HepG2 (cell line): ENCODE measurements around the gene SLC16A2.

Experiments used
- FOXK2 ChIP-seq: fragments of 450-650 bp; IDR thresholded peaks from 2 replicates; pipeline ENCODE4 v1.6.1; 2016
- MED8 ChIP-seq: sonication (generic); formaldehyde crosslinking; IDR thresholded peaks from 2 replicates; pipeline ENCODE4 v1.8.1; 2023; ENCODE audit warnings: mild to moderate bottlenecking, missing genetic modification reagents; ENCODE audit not compliant: insufficient replicate concordance
- PCBP2 ChIP-seq: fragments of 200-400 bp; formaldehyde crosslinking; optimal IDR thresholded peaks from 2 replicates; pipeline ENCODE3; 2018; ENCODE audit warnings: low read length, low read depth; ENCODE audit not compliant: poor library complexity, severe bottlenecking
- RAD51 ChIP-seq: fragments of 450-650 bp; IDR thresholded peaks from 2 replicates; pipeline ENCODE4 v1.6.1; 2016; ENCODE audit warnings: borderline replicate concordance
- RFX5 ChIP-seq: IDR thresholded peaks from 2 replicates; pipeline ENCODE4 v1.6.1; 2011; ENCODE audit warnings: low read depth, low read length, improper control_type of control experiment

DNA sequence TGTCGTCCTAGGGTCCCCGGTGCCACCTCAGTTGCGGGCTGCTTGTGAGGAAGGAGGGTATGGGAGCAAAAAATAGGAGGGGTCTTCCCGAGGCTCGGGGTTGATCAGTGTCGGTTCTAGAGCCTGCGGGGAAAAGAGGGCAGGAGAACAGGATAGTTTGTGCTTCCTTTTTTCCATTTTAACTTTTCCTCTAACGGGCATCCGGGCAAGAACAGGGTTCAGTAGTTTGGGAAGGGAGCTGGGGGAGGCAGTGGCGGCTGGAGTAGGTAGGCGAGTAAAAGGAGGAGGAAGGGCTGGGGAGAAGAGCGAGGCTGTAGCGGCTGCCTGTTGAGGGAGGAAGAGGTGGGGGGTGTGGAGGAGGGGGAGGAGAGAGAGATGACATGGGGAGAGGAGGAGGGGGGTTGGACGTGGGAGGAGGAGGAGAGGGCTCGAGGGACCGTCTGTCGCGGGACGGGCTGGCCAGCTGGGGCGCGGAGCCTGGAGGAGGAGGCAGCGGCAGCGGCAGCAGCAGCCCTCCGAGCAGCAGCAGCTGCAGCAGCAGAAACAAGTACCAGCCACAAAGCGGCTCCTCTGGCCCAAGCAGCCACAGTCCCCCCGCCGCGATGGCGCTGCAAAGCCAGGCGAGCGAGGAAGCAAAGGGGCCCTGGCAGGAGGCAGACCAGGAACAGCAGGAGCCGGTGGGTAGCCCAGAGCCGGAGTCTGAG, at the start of gene SLC16A2:
- TF ChIP-seq RFX5 (no peak), PCBP2 (no peak), FOXK2 (no peak), RAD51 (no peak), MED8 (no peak)
